Vagina (tissue), 2 donors: ENCODE results near the gene TTC33. TPM values are rescaled to one million over a fixed set of nuclear protein-coding genes. Genes with fewer than 3 reads are reported as not detected.

Experiments
- DNase-seq, 2 donors: peaks; one replicate each; pipeline ENCODE4 v3.0.0-alpha.2; 2017; ENCODE audit errors: extremely low spot score in 2 of 2
- H3K27ac ChIP-seq: fragments of 200-600 bp; sonication (generic); one replicate; pipeline ENCODE4 v1.5.1; 2019
- H3K27me3 ChIP-seq: fragments of 200-600 bp; sonication (generic); one replicate; pipeline ENCODE4 v1.5.1; 2019
- H3K36me3 ChIP-seq, 2 donors: fragments of 200-600 bp; sonication (generic); one replicate each; pipeline ENCODE4 v1.5.1; 2017 to 2019
- H3K4me1 ChIP-seq: fragments of 200-600 bp; sonication (generic); one replicate; pipeline ENCODE4 v1.5.1; 2019
- H3K4me3 ChIP-seq, 2 donors: fragments of 200-600 bp; sonication (generic); 1 replicate in 1 of 2; 2 replicates in 1 of 2; pipeline ENCODE4 v1.5.1; 2016 to 2019
- H3K9me3 ChIP-seq: fragments of 200-600 bp; sonication (generic); one replicate; pipeline ENCODE4 v1.5.1; 2019
- CTCF ChIP-seq, 3 experiments: fragments of 450-650 bp in 2 of 3; fragments of 200-600 bp in 1 of 3; sonication (generic) in 1 of 3; IDR thresholded peaks; one replicate each; pipeline ENCODE4 v1.5.1; 2017 to 2019; ENCODE audit warnings: antibody characterized with exemption in 3 of 3, mild to moderate bottlenecking in 2 of 3, moderate library complexity in 2 of 3
- POLR2A ChIP-seq, 2 donors: fragments of 450-650 bp; IDR thresholded peaks; one replicate each; pipeline ENCODE4 v1.6.1; 2017; ENCODE audit warnings: antibody characterized with exemption in 2 of 2, mild to moderate bottlenecking in 2 of 2, moderate library complexity in 2 of 2
- POLR2AphosphoS5 ChIP-seq, 2 donors: sonication (generic); formaldehyde crosslinking; IDR thresholded peaks; one replicate each; pipeline ENCODE4 v1.9.0; 2017; ENCODE audit warnings: antibody characterized with exemption in 2 of 2, mild to moderate bottlenecking in 2 of 2, low read depth in 1 of 2; ENCODE audit not compliant: insufficient read depth in 1 of 2
- intact Hi-C: fragments of 100-400 bp; cut with DNase I; formaldehyde crosslinking; loops from one replicate; pipeline ENCODE4 v1.15.1; 2023
- total RNA-seq: library from RNA; depleted of rRNA; stranded (reverse); fragments of >200 nt; gene quantifications from one replicate; pipeline ENCODE4 v1.2.3, GENCODE V29; 2016

The TTC33 gene
- total RNA-seq, 1 donor from 2014 or later: 12.8 TPM

DNA sequence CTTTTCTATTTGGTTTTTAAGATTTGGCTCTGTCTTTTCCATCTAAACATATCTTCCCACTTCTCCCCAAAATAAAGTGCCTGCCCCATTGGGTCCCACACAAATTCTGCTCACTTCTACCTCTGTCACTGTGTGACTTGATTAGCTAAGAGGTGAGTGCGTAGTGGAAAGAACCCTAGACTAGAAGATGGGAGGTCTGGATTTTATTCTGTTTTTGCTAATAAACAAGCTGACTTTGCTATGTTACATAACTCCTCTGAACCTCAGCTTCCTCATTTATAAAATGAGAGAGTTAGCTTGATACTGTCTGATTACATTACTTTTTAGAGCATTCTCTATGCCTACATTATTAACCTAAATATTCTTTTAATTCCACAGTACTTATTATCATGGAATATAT lies 127.4 kb downstream of the TTC33 start:
- H3K4me1 ChIP-seq: no peaks in the 10 kb centered on the region
- no peak overlapping the region for H3K27ac ChIP-seq
- no peak overlapping the region for H3K4me3 ChIP-seq
- H3K27me3 ChIP-seq: no peaks in the 10 kb centered on the region
- no peak for DNase-seq
- intact Hi-C loops: no loop called here
- H3K36me3 ChIP-seq: no peaks in the 10 kb centered on the region
- H3K9me3 ChIP-seq: no peaks in the 10 kb centered on the region
- TF ChIP-seq CTCF (IDR thresholded peaks at IDR 0.05) (no peak), POLR2A (IDR thresholded peaks at IDR 0.05) (no peak), POLR2AphosphoS5 (IDR thresholded peaks at IDR 0.05; ENCODE audit: insufficient read depth in 1 of 2, low read depth in 1 of 2) (no peak)

DNA sequence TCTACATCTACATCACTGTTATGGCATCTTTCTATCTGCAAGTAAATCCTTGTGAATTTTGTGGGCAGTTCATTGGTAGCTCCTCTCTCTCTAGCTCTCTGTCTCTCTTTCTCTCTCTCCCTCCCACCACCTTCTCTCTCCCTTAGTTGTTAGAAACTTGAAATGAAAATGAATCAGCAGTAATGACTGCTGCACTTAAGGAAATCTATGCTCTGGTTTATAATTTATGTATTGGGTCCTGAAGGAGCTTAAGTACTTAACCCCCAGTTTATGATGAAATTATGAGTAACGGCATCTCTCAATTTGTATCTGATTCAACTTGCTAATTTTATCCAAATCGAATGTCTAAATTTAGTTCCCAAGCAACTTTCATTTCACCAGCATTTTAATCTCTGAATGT lies 128.1 kb downstream of the TTC33 start:
- intact Hi-C loops: no loop called here
- no peaks in the 10 kb centered on the region for H3K9me3 ChIP-seq
- H3K36me3 ChIP-seq: no peaks in the 10 kb centered on the region
- DNase-seq: no peak
- no peak for TF ChIP-seq CTCF (IDR thresholded peaks at IDR 0.05)
- TF ChIP-seq POLR2AphosphoS5 (IDR thresholded peaks at IDR 0.05; ENCODE audit: insufficient read depth in 1 of 2, low read depth in 1 of 2): no peak
- no peak for TF ChIP-seq POLR2A (IDR thresholded peaks at IDR 0.05)
- H3K4me3 ChIP-seq: no peak overlapping the region
- no peaks in the 10 kb centered on the region for H3K4me1 ChIP-seq
- H3K27me3 ChIP-seq: no peaks in the 10 kb centered on the region
- H3K27ac ChIP-seq: no peak overlapping the region

DNA sequence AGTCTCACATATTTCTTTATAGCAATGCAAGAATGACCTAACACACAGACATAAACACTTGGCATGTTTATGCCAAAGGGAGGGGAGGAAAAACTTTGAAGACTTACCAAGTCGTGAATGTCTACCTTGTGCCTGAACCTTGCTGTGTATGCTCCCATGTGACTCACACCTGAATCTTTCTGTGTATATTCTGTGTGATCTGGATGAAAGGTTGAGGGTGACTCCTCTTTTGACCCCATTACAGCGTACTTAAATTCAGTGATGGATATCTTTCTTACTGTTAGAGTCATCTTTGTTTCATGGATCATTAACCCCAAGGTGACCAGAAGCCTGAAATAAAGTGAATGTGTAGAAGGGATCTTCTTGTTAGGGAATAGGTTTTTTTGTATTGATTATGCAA lies 129.0 kb downstream of the TTC33 start:
- no peak overlapping the region for H3K27ac ChIP-seq
- DNase-seq: no peak
- H3K4me1 ChIP-seq: no peaks in the 10 kb centered on the region
- H3K4me3 ChIP-seq: no peak overlapping the region
- H3K27me3 ChIP-seq: no peaks in the 10 kb centered on the region
- TF ChIP-seq POLR2AphosphoS5 (IDR thresholded peaks at IDR 0.05; ENCODE audit: insufficient read depth in 1 of 2, low read depth in 1 of 2) (no peak), CTCF (IDR thresholded peaks at IDR 0.05) (no peak), POLR2A (IDR thresholded peaks at IDR 0.05) (no peak)
- H3K9me3 ChIP-seq: no peaks in the 10 kb centered on the region
- no peaks in the 10 kb centered on the region for H3K36me3 ChIP-seq
- intact Hi-C loops: no loop called here

DNA sequence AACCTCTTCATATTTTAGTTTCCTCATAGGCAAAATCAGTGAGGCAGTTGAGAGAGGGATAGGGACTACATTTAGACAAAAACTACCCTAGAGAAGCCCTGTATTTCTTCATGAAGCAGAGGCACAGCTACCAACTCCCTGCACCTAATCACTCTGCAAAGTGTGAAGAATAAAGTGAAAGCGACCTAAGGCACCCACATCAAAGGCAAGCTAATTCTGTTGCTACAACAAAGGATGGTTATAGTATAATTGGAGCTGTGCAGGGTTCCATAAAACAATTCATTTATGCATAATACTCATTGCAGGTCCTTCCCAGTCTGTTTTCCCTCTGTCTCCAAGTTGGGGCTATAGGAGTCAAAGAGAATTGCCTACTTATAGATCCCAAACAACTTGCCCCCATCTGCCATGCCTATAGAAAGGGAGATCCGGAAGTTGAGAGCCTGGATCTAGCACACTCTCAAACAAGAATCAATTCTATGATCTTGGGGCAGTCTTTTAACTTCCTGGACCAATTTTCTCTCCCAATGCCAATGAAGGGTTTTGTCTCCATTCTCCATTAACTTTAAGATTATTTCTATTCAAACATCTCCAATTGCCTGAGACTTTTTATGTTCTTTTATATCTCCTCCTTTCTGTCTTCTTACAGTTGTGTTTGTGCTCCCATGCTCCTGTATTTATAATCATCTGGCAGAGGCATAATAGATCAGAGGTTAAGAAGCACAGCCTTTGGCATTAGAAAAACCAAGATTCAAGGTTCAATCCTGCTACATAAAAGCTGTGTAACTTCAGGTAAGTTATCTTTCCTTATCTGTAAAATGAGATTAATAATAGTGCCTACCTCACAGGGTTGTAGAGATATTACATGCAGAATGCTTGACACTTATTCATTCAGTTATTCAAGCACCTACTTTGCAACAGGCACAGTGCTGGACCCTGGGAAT lies 132.0 kb downstream of the TTC33 start:
- Histone ChIP-seq H3K27ac (no peak overlapping the region), H3K4me1 (no peaks in the 10 kb centered on the region), H3K36me3 (no peaks in the 10 kb centered on the region), H3K9me3 (no peaks in the 10 kb centered on the region), H3K4me3 (no peak overlapping the region), H3K27me3 (no peaks in the 10 kb centered on the region)
- intact Hi-C loops: no loop called here
- no peak for DNase-seq
- TF ChIP-seq POLR2AphosphoS5 (IDR thresholded peaks at IDR 0.05; ENCODE audit: insufficient read depth in 1 of 2, low read depth in 1 of 2) (no peak), POLR2A (IDR thresholded peaks at IDR 0.05) (no peak)

DNA sequence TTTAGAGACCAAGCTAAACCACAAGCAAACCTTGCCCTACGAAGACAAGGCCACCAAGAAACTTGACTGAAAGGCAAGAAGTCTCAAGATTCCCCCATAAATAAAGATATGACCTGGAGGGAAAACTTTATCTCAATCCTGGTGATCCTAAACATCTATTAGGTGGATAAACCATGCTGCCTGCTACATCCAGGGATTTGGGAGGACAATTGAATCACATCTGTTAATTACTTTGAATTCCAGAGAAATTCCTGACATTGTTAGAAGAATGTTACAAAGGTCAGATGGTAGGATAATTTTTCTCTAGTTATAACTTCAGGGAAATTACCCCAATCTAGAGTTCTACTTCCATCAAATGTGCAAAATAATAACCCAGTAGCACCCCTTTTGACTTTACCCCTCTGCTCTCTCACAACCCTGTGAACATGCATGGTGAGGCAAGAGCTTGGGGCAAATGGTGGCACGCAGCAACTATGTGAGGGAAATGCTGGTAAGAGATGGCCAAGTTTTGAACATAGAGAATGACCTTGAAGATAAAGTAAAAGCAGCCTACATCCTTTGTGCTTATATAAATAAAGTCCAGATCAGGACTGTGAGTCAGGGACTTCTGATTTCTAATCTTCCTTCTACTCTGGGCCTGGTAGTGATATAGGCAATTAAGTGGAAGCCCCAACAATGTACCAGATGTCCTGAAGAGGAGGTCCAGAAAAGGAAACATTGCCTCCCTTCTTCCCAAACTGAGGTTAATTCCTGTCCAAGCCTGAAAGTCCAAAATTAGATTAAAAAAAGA lies 133.1 kb downstream of the TTC33 start:
- no peak overlapping the region for H3K27ac ChIP-seq
- H3K9me3 ChIP-seq: no peaks in the 10 kb centered on the region
- H3K36me3 ChIP-seq: no peaks in the 10 kb centered on the region
- intact Hi-C loops: no loop called here
- H3K27me3 ChIP-seq: no peaks in the 10 kb centered on the region
- TF ChIP-seq POLR2AphosphoS5 (IDR thresholded peaks at IDR 0.05; ENCODE audit: insufficient read depth in 1 of 2, low read depth in 1 of 2) (no peak), POLR2A (IDR thresholded peaks at IDR 0.05) (no peak), CTCF (IDR thresholded peaks at IDR 0.05) (no peak)
- no peak for DNase-seq
- H3K4me1 ChIP-seq: no peaks in the 10 kb centered on the region
- no peak overlapping the region for H3K4me3 ChIP-seq
